NCI-H146 treated with DMSO at 0.1 percent for 48 hours (cell line): ENCODE results near the gene RCE1.

Experiments
- DNase-seq: peaks from one replicate; lab custom pipeline; 2025; ENCODE audit not compliant: unreplicated experiment; lab: John Stamatoyannopoulos, UW

RCE1 gene

GRCh38 chr11:66856496-66857233, 13.4 kb downstream of the RCE1 start, which contains the start of gene LRFN4:
LRFN4 (plus strand) TSS chr11:66857064; CDS start chr11:66857745, 681 bp downstream.
- no peak for DNase-seq

DNA sequence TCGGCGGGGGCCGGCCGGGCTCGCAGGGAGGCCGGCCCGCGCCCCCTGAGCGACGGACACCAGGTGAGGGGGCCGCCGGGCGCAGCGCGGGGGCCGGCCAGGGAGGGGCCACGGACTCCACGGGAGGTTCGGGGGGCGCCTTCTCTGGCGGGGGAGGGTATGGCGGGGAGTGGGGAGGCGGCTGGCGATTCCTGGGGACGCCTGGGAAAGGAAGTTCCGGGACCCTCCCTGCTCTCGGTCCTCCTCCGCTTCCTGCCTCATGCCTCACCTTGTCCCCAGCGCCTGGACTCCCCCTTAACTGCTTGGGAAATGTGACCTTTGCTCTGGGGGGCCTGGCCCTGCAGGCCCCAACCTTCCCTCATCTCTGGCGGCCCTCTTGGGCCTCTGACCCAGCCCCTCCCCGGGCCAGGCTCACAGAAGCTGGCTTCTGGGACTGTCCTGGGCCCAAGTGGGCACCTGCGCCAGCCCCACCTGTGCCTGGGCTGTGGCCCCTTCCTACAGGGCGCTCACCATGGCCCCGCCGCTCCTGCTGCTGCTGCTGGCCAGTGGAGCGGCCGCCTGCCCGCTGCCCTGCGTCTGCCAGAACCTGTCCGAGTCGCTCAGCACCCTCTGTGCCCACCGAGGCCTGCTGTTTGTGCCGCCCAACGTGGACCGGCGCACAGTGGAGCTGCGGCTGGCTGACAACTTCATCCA, 14.1 kb downstream of the RCE1 start:
- no peak for DNase-seq

GRCh38 chr11:66857927-66858185, 14.6 kb downstream of the RCE1 start:
- no peak for DNase-seq

- no peak for DNase-seq
Measured at GRCh38 chr11:66858186-66858938, 15.1 kb downstream of the RCE1 start.

GRCh38 chr11:66858939-66859685, 15.9 kb downstream of the RCE1 start:
- no peak for DNase-seq

- no peak for DNase-seq
Measured at GRCh38 chr11:66859686-66860448, 16.6 kb downstream of the RCE1 start.

- DNase-seq: no peak
Measured at GRCh38 chr11:66860449-66860831, 17.2 kb downstream of the RCE1 start.

GRCh38 chr11:66861038-66861773, 18.0 kb downstream of the RCE1 start:
- DNase-seq: no peak

DNA sequence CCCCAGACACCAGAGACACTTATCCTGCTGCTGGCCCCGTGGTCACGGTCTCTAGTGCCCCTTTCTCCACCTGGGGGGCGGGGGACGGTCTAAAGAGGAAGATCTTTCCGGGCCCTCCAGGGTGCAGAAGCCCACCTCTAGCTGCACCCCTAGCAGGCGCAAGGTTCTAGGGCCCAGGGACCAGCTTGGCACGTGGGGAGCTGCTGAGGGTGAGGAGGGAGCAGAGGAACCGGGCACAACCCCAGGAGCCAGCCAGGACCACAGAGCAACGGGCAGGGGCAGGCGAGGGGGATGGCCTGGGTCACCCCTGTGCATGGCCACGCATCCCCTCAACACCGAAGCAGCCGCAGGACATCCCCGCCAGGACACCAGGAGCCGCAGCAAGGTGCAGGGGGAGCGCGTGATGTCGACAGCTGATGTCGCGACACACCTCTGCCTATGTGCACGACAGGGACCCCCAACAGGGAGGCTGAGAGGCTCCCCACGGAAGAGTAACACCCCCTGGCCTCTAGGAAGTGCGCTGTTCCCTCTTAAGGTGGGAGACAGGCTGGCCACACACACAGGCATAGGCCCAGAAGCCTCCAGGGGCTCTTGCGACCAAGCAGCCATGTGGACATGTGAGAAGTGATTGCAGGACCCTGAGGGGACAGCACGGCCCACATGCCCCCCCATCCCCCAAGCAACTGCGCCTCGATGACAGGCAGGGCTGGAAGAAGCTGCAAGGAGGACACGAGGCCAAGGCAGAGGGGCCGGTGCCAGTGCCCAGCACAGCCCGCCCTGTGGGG, 18.7 kb downstream of the RCE1 start:
- no peak for DNase-seq

DNA sequence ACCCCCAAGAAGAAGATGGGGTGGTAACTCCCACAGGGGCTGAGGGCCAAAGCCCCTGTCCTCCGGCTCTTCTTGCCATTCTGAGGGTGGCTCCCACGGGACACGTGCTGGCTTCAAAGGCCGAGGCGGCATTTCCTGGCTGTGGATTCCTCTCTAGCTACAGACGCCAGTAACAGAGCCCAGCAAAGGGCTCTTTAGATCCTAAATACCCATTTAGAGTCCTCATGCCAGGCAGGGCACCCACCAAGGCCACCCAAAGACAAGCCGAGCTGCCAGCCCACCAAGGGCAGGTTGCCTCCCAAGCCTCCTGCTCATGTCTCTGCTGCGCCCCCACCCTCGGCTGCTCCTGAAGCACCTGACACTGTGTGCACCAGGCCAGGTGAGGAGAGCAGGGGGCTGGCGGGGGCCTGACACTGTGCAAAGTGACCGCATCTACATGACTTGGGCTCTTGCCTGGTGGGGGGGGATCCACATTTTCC, 19.4 kb downstream of the RCE1 start:
- DNase-seq: no peak

DNA sequence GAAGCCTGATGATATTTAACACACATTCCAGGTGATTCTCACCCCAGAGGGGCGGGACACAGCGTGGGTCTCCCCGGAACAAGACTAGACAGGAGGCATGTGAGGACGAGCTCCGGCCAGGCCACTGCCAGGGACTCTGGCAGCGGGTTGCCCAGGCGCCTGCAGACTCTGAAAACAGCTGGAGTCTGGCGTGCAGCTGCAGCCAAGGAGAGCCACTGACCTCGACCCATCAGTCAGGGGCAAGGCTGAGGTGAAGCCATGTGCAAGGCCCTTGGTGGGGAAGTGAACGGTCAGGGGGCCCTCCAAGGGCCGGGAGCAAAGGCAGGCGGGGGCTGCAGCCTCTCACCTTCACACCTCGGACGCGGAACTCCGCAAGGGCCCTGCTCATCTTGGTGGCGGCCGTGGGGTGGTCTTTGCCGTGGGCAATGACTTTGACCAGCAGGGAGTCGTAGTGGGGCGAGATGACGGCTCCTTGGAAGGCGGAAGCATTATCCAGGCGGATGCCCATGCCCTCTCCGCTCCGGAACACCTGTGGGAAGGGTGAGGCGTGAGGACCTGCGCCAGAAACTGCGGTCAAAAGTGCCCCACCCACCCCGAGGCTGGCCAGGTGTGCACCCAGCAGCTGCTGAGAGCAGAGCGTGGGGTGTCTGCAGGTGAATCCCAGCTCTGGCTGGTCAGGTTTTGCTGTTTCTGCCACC, 20.3 kb downstream of the RCE1 start:
- no peak for DNase-seq

GRCh38 chr11:66864172-66864901, 21.1 kb downstream of the RCE1 start:
- DNase-seq: no peak

GRCh38 chr11:66864924-66865697, 21.9 kb downstream of the RCE1 start:
- DNase-seq: no peak

DNA sequence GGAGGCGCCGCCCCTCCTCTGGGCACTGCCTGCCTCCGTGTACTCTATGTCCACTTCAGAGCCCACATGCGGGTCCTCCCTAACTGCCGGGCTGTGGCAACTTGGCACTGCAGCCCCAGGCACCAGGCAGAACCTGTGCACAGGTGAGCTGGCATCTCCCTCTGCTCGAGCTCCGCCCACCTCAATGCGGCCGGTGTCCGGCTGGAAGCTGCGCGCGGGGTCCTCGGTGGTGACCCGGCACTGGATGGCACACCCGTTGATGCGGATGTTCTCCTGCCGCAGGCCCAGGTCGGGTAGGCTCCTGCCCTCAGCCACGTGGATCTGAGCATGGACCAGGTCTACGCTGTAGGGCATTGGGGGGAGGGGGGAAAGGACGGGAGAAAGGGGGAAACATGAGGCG, 22.8 kb downstream of the RCE1 start:
- DNase-seq: no peak

DNA sequence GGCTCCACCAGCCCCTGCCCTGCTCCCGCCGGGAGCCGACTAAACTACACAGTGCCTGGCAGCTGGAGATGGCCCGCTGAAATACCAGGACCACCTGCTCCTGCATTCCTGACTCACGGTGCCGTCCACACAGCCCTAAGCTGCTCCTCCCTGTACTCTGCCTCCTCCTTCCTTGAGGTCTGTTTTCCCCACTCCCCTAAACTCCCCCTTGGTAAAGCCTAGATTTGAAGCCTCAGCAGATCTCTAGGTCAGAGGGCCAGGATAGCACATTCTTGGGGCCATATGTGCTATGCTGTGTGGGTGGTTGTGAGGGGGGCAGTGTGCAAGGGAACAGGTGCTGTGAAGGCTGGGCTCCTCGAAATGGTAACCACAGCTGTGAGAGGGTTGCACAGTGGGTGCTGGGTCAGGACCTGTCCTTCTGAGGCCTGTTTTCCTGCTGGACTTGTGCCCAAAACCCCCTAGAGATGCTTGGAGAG, 23.3 kb downstream of the RCE1 start:
- no peak for DNase-seq

- DNase-seq: no peak
Measured at GRCh38 chr11:66867425-66868040, 24.3 kb downstream of the RCE1 start.
